Smooth muscle cell (in vitro differentiated cells): Measurements from ENCODE around the gene UACA. TPM values are rescaled to one million over a fixed set of nuclear protein-coding genes. Genes with fewer than 3 reads are reported as not detected.
"Not testable (repeated sequence)": the region's sequence is repeated elsewhere in the genome, so short reads cannot be mapped to it uniquely, and the experiment has no call there.

Source experiments
- DNase-seq: peaks from one replicate; lab custom pipeline; 2025; ENCODE audit not compliant: unreplicated experiment; lab: John Stamatoyannopoulos, UW
- H2AFZ ChIP-seq: fragments of 200-600 bp; sonication (generic); 2 replicates; pipeline ENCODE4 v1.6.0; 2016; ENCODE audit warnings: antibody characterized with exemption, low read depth, mild to moderate bottlenecking
- H3F3A ChIP-seq: fragments of 200-600 bp; sonication (generic); 2 replicates; pipeline ENCODE4 v1.6.0; 2017; ENCODE audit warnings: antibody characterized with exemption, low read depth
- H3K27ac ChIP-seq: fragments of 200-600 bp; sonication (generic); 2 replicates; pipeline ENCODE4 v1.5.1; 2016; ENCODE audit warnings: low read depth, mild to moderate bottlenecking
- H3K27me3 ChIP-seq: fragments of 200-600 bp; sonication (generic); 2 replicates; pipeline ENCODE4 v1.6.1; 2016; ENCODE audit warnings: low read depth, mild to moderate bottlenecking
- H3K36me3 ChIP-seq: fragments of 200-600 bp; sonication (generic); 2 replicates; pipeline ENCODE4 v1.5.1; 2016; ENCODE audit warnings: low read depth
- H3K4me1 ChIP-seq: fragments of 200-600 bp; sonication (generic); 2 replicates; pipeline ENCODE4 v1.5.1; 2016; ENCODE audit warnings: low read depth
- H3K4me2 ChIP-seq: fragments of 200-600 bp; sonication (generic); 2 replicates; pipeline ENCODE4 v1.6.0; 2016; ENCODE audit warnings: mild to moderate bottlenecking
- H3K4me3 ChIP-seq: fragments of 200-600 bp; sonication (generic); 2 replicates; pipeline ENCODE4 v1.5.1; 2016; ENCODE audit warnings: mild to moderate bottlenecking
- H3K79me2 ChIP-seq: fragments of 200-600 bp; sonication (generic); 2 replicates; pipeline ENCODE4 v1.6.0; 2016; ENCODE audit warnings: low read depth, mild to moderate bottlenecking
- H3K9ac ChIP-seq: fragments of 200-600 bp; sonication (generic); 2 replicates; pipeline ENCODE4 v1.6.0; 2016; ENCODE audit warnings: low read depth
- H3K9me3 ChIP-seq: fragments of 200-600 bp; sonication (generic); replicated peaks from 2 replicates; pipeline ENCODE4 v1.5.1; 2016; ENCODE audit warnings: low read depth
- H4K20me1 ChIP-seq: fragments of 200-600 bp; sonication (generic); 2 replicates; pipeline ENCODE4 v1.6.0; 2016; ENCODE audit warnings: low read depth
- WGBS: methylation state at CpG from one replicate; pipeline ENCODE4 v1.1.7; 2016; ENCODE audit warnings: low lambda C conversion rate; 5-methylcytosine and 5-hydroxymethylcytosine counted together
- polyA plus RNA-seq: library from polyadenylated mRNA; unstranded; fragments of >200 nt; fragmentation: Nextera tagmentation; extraction: Ambion mirVana; gene quantifications from 2 replicates; pipeline ENCODE4 v1.2.1, GENCODE V29; 2016
- total RNA-seq: library from RNA; depleted of rRNA; stranded (reverse); fragments of >200 nt; gene quantifications from 2 replicates; pipeline ENCODE4 v1.2.3, GENCODE V29; 2014
- TF ChIP-seq, protein P1 (sequence below): fragments of 200-600 bp; sonication (generic); IDR thresholded peaks from 2 replicates; pipeline ENCODE4 v1.5.1; 2017; ENCODE audit warnings: borderline replicate concordance, mild to moderate bottlenecking, antibody characterized with exemption; ENCODE audit not compliant: insufficient read depth, poor library complexity, severe bottlenecking

Gene UACA
- total and polyA plus RNA-seq, 2 experiments from 2014 or later = 109 to 153 TPM

DNA sequence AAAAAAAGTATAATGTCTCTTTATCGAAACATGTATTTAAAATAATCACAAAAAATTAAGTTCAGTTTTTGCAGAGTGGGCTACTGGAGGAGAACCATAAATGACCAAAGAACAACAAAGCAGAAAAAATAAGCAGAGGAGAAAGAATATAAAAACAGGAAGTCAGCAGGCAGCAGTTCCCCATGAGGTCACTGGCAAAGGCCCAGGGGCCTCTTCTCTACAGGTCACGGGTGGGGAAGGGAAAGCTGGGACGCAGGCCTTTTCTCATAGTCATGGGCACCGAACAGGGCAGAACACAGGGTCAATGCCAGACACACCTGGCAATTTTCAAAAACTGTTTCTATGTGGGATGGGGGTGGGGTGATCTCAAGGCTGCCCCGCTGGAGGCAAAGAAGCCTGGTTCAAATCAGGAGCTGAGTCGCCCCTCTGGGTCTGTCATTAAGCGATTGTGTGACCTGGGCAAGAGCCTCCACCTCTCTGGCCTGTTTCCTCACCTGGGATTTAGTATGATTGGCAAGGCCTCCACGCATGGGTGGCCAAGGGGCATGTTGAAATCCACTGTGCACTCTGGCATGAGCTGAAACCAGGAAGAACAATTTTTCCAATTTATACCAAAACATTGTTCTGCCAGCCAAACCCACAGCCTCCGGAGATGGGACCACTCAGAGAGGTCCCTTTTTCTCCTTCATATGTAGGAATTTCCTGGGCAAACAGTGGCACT is 43.8 kb upstream of the UACA start:
- H2AFZ ChIP-seq = no peak overlapping the region

GRCh38 chr15:70804388-70804787 is 41.0 kb upstream of the UACA start:
- not testable (repeated sequence) for H3K4me2 ChIP-seq, H3K36me3 ChIP-seq, DNase-seq, H3K9me3 ChIP-seq, H3K4me3 ChIP-seq, H4K20me1 ChIP-seq, H2AFZ ChIP-seq, H3K79me2 ChIP-seq, H3K9ac ChIP-seq, H3K27ac ChIP-seq, H3K4me1 ChIP-seq, H3K27me3 ChIP-seq
- peaks cover 12% of the 10 kb centered on the region for H3F3A ChIP-seq
- WGBS = 95% methylated on average over 9 of the region's 9 CpGs

More for the DNA sequence above, 43.8 kb upstream of the UACA start:
- H3K4me1 ChIP-seq = no peaks in the 10 kb centered on the region
- no peak overlapping the region for H3K4me2 ChIP-seq
- H3K4me3 ChIP-seq = no peak overlapping the region
- no peaks in the 10 kb centered on the region for H3K36me3 ChIP-seq
- no peak overlapping the region for H3K9ac ChIP-seq
- H3K27me3 ChIP-seq = no peaks in the 10 kb centered on the region
- H3F3A ChIP-seq = no peaks in the 10 kb centered on the region
- H3K9me3 ChIP-seq = no peaks in the 10 kb centered on the region
- no peak for DNase-seq
- WGBS = 89% methylated on average over 9 of the region's 9 CpGs
- H4K20me1 ChIP-seq = no peaks in the 10 kb centered on the region
- no peak overlapping the region for H3K27ac ChIP-seq
- H3K79me2 ChIP-seq = no peaks in the 10 kb centered on the region
- TF ChIP-seq, protein P1, sequence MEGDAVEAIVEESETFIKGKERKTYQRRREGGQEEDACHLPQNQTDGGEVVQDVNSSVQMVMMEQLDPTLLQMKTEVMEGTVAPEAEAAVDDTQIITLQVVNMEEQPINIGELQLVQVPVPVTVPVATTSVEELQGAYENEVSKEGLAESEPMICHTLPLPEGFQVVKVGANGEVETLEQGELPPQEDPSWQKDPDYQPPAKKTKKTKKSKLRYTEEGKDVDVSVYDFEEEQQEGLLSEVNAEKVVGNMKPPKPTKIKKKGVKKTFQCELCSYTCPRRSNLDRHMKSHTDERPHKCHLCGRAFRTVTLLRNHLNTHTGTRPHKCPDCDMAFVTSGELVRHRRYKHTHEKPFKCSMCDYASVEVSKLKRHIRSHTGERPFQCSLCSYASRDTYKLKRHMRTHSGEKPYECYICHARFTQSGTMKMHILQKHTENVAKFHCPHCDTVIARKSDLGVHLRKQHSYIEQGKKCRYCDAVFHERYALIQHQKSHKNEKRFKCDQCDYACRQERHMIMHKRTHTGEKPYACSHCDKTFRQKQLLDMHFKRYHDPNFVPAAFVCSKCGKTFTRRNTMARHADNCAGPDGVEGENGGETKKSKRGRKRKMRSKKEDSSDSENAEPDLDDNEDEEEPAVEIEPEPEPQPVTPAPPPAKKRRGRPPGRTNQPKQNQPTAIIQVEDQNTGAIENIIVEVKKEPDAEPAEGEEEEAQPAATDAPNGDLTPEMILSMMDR = no peak

DNA sequence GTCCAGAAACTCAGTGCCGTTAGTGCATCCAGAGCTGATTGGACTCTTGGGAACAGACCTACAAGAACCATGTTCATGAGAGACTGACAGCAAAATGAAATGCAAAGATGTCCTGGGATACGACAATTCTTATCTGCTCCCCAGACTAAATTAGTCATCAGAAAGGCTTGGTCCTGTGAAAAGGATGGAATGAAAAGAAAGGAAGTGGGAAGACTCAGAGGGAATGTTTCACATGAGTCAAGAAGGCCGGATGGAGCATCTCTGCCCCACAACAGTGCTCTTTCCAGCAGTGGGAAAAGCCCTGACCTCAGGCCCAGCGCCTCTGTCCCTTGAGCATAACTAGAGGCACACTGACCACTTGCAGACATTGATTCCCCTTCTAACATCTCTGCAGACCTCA is 39.3 kb upstream of the UACA start:
- Histone ChIP-seq H4K20me1 (no peaks in the 10 kb centered on the region), H3F3A (peaks cover 12% of the 10 kb centered on the region), H3K4me3 (no peak overlapping the region), H3K4me2 (peak overlapping the region; percentile 56), H3K27me3 (no peaks in the 10 kb centered on the region), H3K27ac (peak overlapping the region; percentile 56), H3K79me2 (no peaks in the 10 kb centered on the region), H3K9me3 (no peaks in the 10 kb centered on the region), H2AFZ (no peak overlapping the region), H3K9ac (no peak overlapping the region), H3K4me1 (peaks cover 4% of the 10 kb centered on the region), H3K36me3 (no peaks in the 10 kb centered on the region)
- TF ChIP-seq, protein P1 = no peak
- 34% methylated on average over 4 of the region's 4 CpGs for WGBS
- no peak for DNase-seq

GRCh38 chr15:70801109-70801508 is 37.8 kb upstream of the UACA start:
- no peaks in the 10 kb centered on the region for H3K36me3 ChIP-seq
- peak overlapping the region; percentile 53 for H3K4me2 ChIP-seq
- WGBS = 70% methylated on average over 5 of the region's 5 CpGs
- H4K20me1 ChIP-seq = no peaks in the 10 kb centered on the region
- H2AFZ ChIP-seq = no peak overlapping the region
- TF ChIP-seq, protein P1 = no peak
- H3K9ac ChIP-seq = no peak overlapping the region
- no peaks in the 10 kb centered on the region for H3K27me3 ChIP-seq
- no peaks in the 10 kb centered on the region for H3K79me2 ChIP-seq
- no peak for DNase-seq
- H3K27ac ChIP-seq = peak overlapping the region; percentile 81
- H3K4me3 ChIP-seq = no peak overlapping the region
- peaks cover 4% of the 10 kb centered on the region for H3K4me1 ChIP-seq
- H3F3A ChIP-seq = peaks cover 18% of the 10 kb centered on the region
- H3K9me3 ChIP-seq = no peaks in the 10 kb centered on the region
